GM12878 (cell line): ENCODE data around the gene SBNO2.

Experiments
- ATF7 ChIP-seq: fragments of 450-650 bp; IDR thresholded peaks from 2 replicates; pipeline ENCODE4 v1.6.1; 2016; ENCODE audit warnings: low read depth, mild to moderate bottlenecking
- CTCF ChIP-seq, 3 experiments: IDR thresholded peaks in 2 of 3; conservative IDR thresholded peaks in 1 of 3; 2 replicates each; pipeline ENCODE4 v1.5.1; 2011; ENCODE audit warnings: low read depth in 3 of 3, low read length in 3 of 3, mild to moderate bottlenecking in 3 of 3, control low read depth in 2 of 3, moderate library complexity in 2 of 3, inconsistent platforms in 1 of 3, mixed read lengths in 1 of 3; ENCODE audit not compliant: control insufficient read depth in 2 of 3, insufficient read depth in 1 of 3; ENCODE audit errors: extremely low read depth in 1 of 3
- FOS ChIP-seq: IDR thresholded peaks from 3 replicates; pipeline ENCODE4 v1.6.1; 2011; ENCODE audit warnings: borderline replicate concordance; ENCODE audit not compliant: insufficient read length; ENCODE audit errors: extremely low read depth
- HDAC2 ChIP-seq: fragments of 200-600 bp; sonication (generic); IDR thresholded peaks from 2 replicates; pipeline ENCODE4 v1.6.1; 2017
- KDM1A ChIP-seq: fragments of 200-600 bp; sonication (generic); IDR thresholded peaks from 2 replicates; pipeline ENCODE4 v1.6.1; 2016; ENCODE audit warnings: borderline replicate concordance
- NR2C1 ChIP-seq: fragments of 450-650 bp; IDR thresholded peaks from 2 replicates; pipeline ENCODE4 v1.6.1; 2017; ENCODE audit warnings: antibody characterized with exemption, mild to moderate bottlenecking, moderate library complexity
- POLR2A ChIP-seq: IDR thresholded peaks from 2 replicates; pipeline ENCODE4 v1.6.1; 2011; ENCODE audit warnings: low read depth, mild to moderate bottlenecking, low read length
- POLR2AphosphoS5 ChIP-seq: IDR thresholded peaks from 2 replicates; pipeline ENCODE4 v1.6.1; 2011; ENCODE audit warnings: mild to moderate bottlenecking, low read length, inconsistent platforms
- SMAD1 ChIP-seq: fragments of 450-650 bp; IDR thresholded peaks from 2 replicates; pipeline ENCODE4 v1.6.1; 2018; ENCODE audit warnings: mild to moderate bottlenecking, low read depth; ENCODE audit not compliant: partially characterized antibody
- YY1 ChIP-seq: IDR thresholded peaks from 2 replicates; pipeline ENCODE4 v1.6.1; 2011; ENCODE audit warnings: low read depth, mild to moderate bottlenecking, low read length

- no peak for TF ChIP-seq KDM1A
- no peak for TF ChIP-seq CTCF (IDR thresholded peaks at IDR 0.05 in 2 of 3, conservative IDR thresholded peaks at IDR 0.05 in 1 of 3; ENCODE audit: control insufficient read depth in 2 of 3, extremely low read depth in 1 of 3, insufficient read depth in 1 of 3, low read depth in 3 of 3, low read length in 3 of 3)
- TF ChIP-seq YY1, result no peak
- TF ChIP-seq SMAD1, result no peak
- no peak for TF ChIP-seq NR2C1
- TF ChIP-seq FOS, result no peak
- no peak for TF ChIP-seq HDAC2
- peak; percentile 23; the same call in 1 of the 2 replicates for TF ChIP-seq POLR2A
- TF ChIP-seq ATF7, result no peak
- no peak for TF ChIP-seq POLR2AphosphoS5
Observed at GRCh38 chr19:1091544-1092175, 82.4 kb downstream of the SBNO2 start.
